ENCODE data around the gene PACC1. TPM values are rescaled to one million over a fixed set of nuclear protein-coding genes. Genes with fewer than 3 reads are reported as not detected.

The PACC1 gene
- total RNA-seq, 1 experiment from 2014 or later = 27.7 TPM

GRCh38 chr1:212432272-212432660, 17.6 kb upstream of the PACC1 start:
- peak overlapping the region; percentile 77 for H2AFZ ChIP-seq
- TF ChIP-seq CTCF (conservative IDR thresholded peaks at IDR 0.05) (no peak), EZH2 (IDR thresholded peaks at IDR 0.05; ENCODE audit: low read depth) (no peak)
- POLR2A ChIA-PET (ENCODE audit: unreplicated experiment) = interaction anchor here (0.7 kb wide), 2 partner anchors 398 to 557 kb away, joined by 3 to 6 read pairs; no protein-coding TSS in a partner anchor
- TSS peak; percentile 93 for BruUV-seq (replicated peaks)
- H3K4me2 ChIP-seq = peak overlapping the region; percentile 72
- H3K9me2 ChIP-seq (ENCODE audit: insufficient read depth) = no peaks in the 10 kb centered on the region
- peak overlapping the region; percentile 54; the same call in 1 of the 2 replicates for H3K4me3 ChIP-seq
- CTCF ChIA-PET = no interaction called here
- peaks cover 19% of the 10 kb centered on the region; the same call in 1 of the 2 replicates for H3K79me2 ChIP-seq (ENCODE audit: low read depth)
- no peaks in the 10 kb centered on the region for H3K9me3 ChIP-seq (ENCODE audit: insufficient read depth, low read depth)
- H3F3A ChIP-seq (ENCODE audit: insufficient read depth, low read depth) = no peaks in the 10 kb centered on the region; the same call in 1 of the 2 replicates
- peaks cover 21% of the 10 kb centered on the region for H3K4me1 ChIP-seq (replicated peaks; ENCODE audit: insufficient read depth)
- no peak overlapping the region for H3K27ac ChIP-seq
- no peaks in the 10 kb centered on the region for H3K27me3 ChIP-seq (ENCODE audit: insufficient read depth, low read depth)
- intact Hi-C loops (cut with micrococcal nuclease; ENCODE audit: unreplicated experiment) = no loop called here
- no peak for DNase-seq
- H3K36me3 ChIP-seq (ENCODE audit: low read depth) = no peaks in the 10 kb centered on the region
- no peaks in the 10 kb centered on the region for H4K20me1 ChIP-seq (ENCODE audit: insufficient read depth)

- Histone ChIP-seq H4K20me1 (ENCODE audit: insufficient read depth) (no peaks in the 10 kb centered on the region), H3K4me2 (peak overlapping the region; percentile 17; the same call in 1 of the 2 replicates), H3K79me2 (ENCODE audit: low read depth) (peaks cover 19% of the 10 kb centered on the region; the same call in 1 of the 2 replicates), H2AFZ (no peak overlapping the region), H3K4me3 (no peak overlapping the region), H3K36me3 (ENCODE audit: low read depth) (no peaks in the 10 kb centered on the region), H3K27ac (no peak overlapping the region), H3K4me1 (replicated peaks; ENCODE audit: insufficient read depth) (peaks cover 21% of the 10 kb centered on the region), H3K27me3 (ENCODE audit: insufficient read depth, low read depth) (no peaks in the 10 kb centered on the region), H3K9me2 (ENCODE audit: insufficient read depth) (no peaks in the 10 kb centered on the region), H3K9me3 (ENCODE audit: insufficient read depth, low read depth) (no peaks in the 10 kb centered on the region), H3F3A (ENCODE audit: insufficient read depth, low read depth) (no peaks in the 10 kb centered on the region; the same call in 1 of the 2 replicates)
- CTCF ChIA-PET = no interaction called here
- BruUV-seq (replicated peaks) = no TSS peak
- POLR2A ChIA-PET (ENCODE audit: unreplicated experiment) = interaction anchor here (0.7 kb wide), 1 partner anchor 397 kb away, joined by 3 read pairs; no protein-coding TSS in a partner anchor
- no peak for DNase-seq
- intact Hi-C loops (cut with micrococcal nuclease; ENCODE audit: unreplicated experiment) = no loop called here
- no peak for TF ChIP-seq CTCF (conservative IDR thresholded peaks at IDR 0.05)
- no peak for TF ChIP-seq EZH2 (IDR thresholded peaks at IDR 0.05; ENCODE audit: low read depth)
Observed at GRCh38 chr1:212431644-212432043, 17.0 kb upstream of the PACC1 start.

- peak overlapping the region; percentile 17 for H3K4me2 ChIP-seq
- H3K4me3 ChIP-seq = no peak overlapping the region
- H2AFZ ChIP-seq = no peak overlapping the region; the same call in 1 of the 2 replicates
- no peak overlapping the region for H3K27ac ChIP-seq
- no peaks in the 10 kb centered on the region for H3K36me3 ChIP-seq (ENCODE audit: low read depth)
- TF ChIP-seq CTCF (conservative IDR thresholded peaks at IDR 0.05) (no peak), EZH2 (IDR thresholded peaks at IDR 0.05; ENCODE audit: low read depth) (no peak)
- intact Hi-C loops (cut with micrococcal nuclease; ENCODE audit: unreplicated experiment) = no loop called here
- ChIA-PET CTCF (interaction anchor here (0.6 kb wide), 1 partner anchor 750 kb away, joined by 3 read pairs; no protein-coding TSS in a partner anchor), POLR2A (ENCODE audit: unreplicated experiment) (no interaction called here)
- no peaks in the 10 kb centered on the region for H4K20me1 ChIP-seq (ENCODE audit: insufficient read depth)
- no TSS peak for BruUV-seq (replicated peaks)
- H3K9me2 ChIP-seq (ENCODE audit: insufficient read depth) = no peaks in the 10 kb centered on the region
- H3K79me2 ChIP-seq (ENCODE audit: low read depth) = peaks cover 19% of the 10 kb centered on the region; the same call in 1 of the 2 replicates
- DNase-seq = no peak
- H3K4me1 ChIP-seq (replicated peaks; ENCODE audit: insufficient read depth) = peaks cover 21% of the 10 kb centered on the region
- H3K9me3 ChIP-seq (ENCODE audit: insufficient read depth, low read depth) = no peaks in the 10 kb centered on the region
- H3K27me3 ChIP-seq (ENCODE audit: insufficient read depth, low read depth) = no peaks in the 10 kb centered on the region
- no peaks in the 10 kb centered on the region; the same call in 1 of the 2 replicates for H3F3A ChIP-seq (ENCODE audit: insufficient read depth, low read depth)
Observed at GRCh38 chr1:212430955-212431394, 16.3 kb upstream of the PACC1 start.
